ENCODE results near the gene MON2. TPM values are rescaled to one million over a fixed set of nuclear protein-coding genes. Genes with fewer than 3 reads are reported as not detected.

MON2 gene
- total and polyA plus RNA-seq, 9 donors = 13.1 to 84.4 (median 55.5) TPM

DNA sequence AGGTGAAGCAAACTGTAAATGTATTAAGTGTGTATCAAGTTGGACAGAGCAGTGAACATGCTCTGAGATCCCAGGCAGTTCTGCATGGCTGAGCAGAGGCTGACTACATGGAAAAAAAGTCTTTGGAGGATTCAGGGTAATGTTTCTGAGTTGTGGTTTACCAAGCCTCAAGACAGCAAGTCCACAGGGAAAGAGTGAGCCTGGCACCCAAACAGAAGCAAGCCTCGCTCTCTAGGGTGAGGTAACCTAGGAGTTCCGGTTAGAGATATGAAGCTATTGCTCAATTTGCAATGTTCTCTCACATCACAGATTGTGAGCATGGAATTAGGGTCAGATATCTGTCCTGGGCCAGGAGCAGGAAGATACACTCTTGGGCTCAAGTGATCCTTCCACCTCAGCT, 158.6 kb downstream of the MON2 start:
- Histone ChIP-seq H3K27me3 (no peaks in the 10 kb centered on the region), H3K9me3 (no peaks in the 10 kb centered on the region), H3K27ac (no peak overlapping the region), H3K4me3 (no peak overlapping the region), H3K36me3 (no peaks in the 10 kb centered on the region), H3K4me1 (ENCODE audit: insufficient read depth) (no peaks in the 10 kb centered on the region)
- no peak for DNase-seq
- 64 to 69% (median 67%) methylated on average over 2 of the region's 2 CpGs for WGBS, 3 donors
- intact Hi-C loops (cut with DNase I) = no loop called here
- TF ChIP-seq, protein P1, sequence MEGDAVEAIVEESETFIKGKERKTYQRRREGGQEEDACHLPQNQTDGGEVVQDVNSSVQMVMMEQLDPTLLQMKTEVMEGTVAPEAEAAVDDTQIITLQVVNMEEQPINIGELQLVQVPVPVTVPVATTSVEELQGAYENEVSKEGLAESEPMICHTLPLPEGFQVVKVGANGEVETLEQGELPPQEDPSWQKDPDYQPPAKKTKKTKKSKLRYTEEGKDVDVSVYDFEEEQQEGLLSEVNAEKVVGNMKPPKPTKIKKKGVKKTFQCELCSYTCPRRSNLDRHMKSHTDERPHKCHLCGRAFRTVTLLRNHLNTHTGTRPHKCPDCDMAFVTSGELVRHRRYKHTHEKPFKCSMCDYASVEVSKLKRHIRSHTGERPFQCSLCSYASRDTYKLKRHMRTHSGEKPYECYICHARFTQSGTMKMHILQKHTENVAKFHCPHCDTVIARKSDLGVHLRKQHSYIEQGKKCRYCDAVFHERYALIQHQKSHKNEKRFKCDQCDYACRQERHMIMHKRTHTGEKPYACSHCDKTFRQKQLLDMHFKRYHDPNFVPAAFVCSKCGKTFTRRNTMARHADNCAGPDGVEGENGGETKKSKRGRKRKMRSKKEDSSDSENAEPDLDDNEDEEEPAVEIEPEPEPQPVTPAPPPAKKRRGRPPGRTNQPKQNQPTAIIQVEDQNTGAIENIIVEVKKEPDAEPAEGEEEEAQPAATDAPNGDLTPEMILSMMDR (IDR thresholded peaks at IDR 0.05) = no peak
- TF ChIP-seq POLR2A (IDR thresholded peaks at IDR 0.05) = no peak
- no peak for TF ChIP-seq EP300 (IDR thresholded peaks at IDR 0.05)

DNA sequence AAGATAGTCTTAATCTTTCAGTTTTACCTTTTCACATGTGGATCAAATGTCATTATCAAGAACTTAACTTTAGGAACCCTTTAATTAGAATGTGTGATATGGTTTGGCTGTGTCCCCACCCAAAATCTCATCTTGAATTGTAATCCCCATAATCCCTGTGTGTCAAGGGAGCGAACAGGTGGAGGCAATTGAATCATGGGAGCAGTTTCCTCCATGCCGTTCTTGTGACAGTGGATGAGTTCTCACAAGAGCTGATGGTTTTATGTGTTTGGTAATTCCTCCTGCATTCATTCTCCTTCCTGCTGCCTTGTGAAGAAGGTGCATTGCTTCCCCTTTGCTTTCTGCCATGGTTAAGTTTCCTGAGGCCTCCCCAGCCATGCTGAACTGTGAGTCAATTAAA, 160.6 kb downstream of the MON2 start:
- Histone ChIP-seq H3K27ac (no peak overlapping the region), H3K27me3 (no peaks in the 10 kb centered on the region), H3K36me3 (no peaks in the 10 kb centered on the region), H3K9me3 (no peaks in the 10 kb centered on the region), H3K4me3 (no peak overlapping the region), H3K4me1 (ENCODE audit: insufficient read depth) (no peaks in the 10 kb centered on the region)
- whole genome bisulfite sequencing, 3 donors = 90 to 93% (median 92%) methylated on average over 2 of the region's 2 CpGs
- no peak for DNase-seq
- intact Hi-C loops (cut with DNase I) = no loop called here
- TF ChIP-seq, protein P1 (IDR thresholded peaks at IDR 0.05) = no peak
- TF ChIP-seq EP300 (IDR thresholded peaks at IDR 0.05) (no peak), POLR2A (IDR thresholded peaks at IDR 0.05) (no peak)

DNA sequence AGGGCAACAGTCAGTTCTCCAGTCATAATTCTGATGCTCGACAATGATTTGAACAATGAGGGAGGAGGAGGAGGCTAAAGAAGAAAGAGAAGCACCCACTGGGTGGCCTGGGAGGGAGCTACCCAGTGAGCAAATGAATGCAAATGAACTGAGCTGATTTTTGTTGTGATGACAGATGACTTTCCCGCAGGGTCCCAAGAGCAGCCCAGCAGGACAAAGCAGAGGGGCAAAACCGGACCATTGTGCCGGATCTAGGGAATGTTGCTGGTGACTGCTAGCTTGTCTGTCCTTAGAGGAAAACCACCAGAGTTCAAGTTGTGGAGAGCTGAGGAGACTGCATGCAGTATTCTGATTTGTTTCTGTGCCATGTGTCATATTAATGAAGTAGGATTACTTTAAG, 162.8 kb downstream of the MON2 start:
- no peak for DNase-seq
- Histone ChIP-seq H3K4me1 (ENCODE audit: insufficient read depth) (peaks cover 2% of the 10 kb centered on the region), H3K9me3 (no peaks in the 10 kb centered on the region), H3K36me3 (no peaks in the 10 kb centered on the region), H3K27me3 (no peaks in the 10 kb centered on the region), H3K4me3 (no peak overlapping the region), H3K27ac (no peak overlapping the region)
- TF ChIP-seq POLR2A (IDR thresholded peaks at IDR 0.05) (no peak), EP300 (IDR thresholded peaks at IDR 0.05) (no peak)
- TF ChIP-seq, protein P1 (IDR thresholded peaks at IDR 0.05) = no peak
- 83 to 93% (median 84%) methylated on average over 4 of the region's 4 CpGs for WGBS, 3 donors
- intact Hi-C loops (cut with DNase I) = no loop called here

GRCh38 chr12:62629971-62630739, 163.5 kb downstream of the MON2 start:
- Histone ChIP-seq H3K4me1 (ENCODE audit: insufficient read depth) (peaks cover 2% of the 10 kb centered on the region), H3K27me3 (no peaks in the 10 kb centered on the region), H3K27ac (no peak overlapping the region), H3K36me3 (no peaks in the 10 kb centered on the region), H3K4me3 (no peak overlapping the region), H3K9me3 (no peaks in the 10 kb centered on the region)
- TF ChIP-seq EP300 (IDR thresholded peaks at IDR 0.05) (no peak), POLR2A (IDR thresholded peaks at IDR 0.05) (no peak)
- TF ChIP-seq, protein P1 (IDR thresholded peaks at IDR 0.05) = no peak
- DNase-seq = no peak
- intact Hi-C loops (cut with DNase I) = no loop called here
- WGBS, 3 donors = 90% methylated on average over 5 of the region's 5 CpGs
